NCI-H1048 (cell line): ENCODE results near the gene ACADVL.

Experiments used
- DNase-seq: peaks from one replicate; lab custom pipeline; 2025; lab: John Stamatoyannopoulos, UW

The ACADVL gene

DNA sequence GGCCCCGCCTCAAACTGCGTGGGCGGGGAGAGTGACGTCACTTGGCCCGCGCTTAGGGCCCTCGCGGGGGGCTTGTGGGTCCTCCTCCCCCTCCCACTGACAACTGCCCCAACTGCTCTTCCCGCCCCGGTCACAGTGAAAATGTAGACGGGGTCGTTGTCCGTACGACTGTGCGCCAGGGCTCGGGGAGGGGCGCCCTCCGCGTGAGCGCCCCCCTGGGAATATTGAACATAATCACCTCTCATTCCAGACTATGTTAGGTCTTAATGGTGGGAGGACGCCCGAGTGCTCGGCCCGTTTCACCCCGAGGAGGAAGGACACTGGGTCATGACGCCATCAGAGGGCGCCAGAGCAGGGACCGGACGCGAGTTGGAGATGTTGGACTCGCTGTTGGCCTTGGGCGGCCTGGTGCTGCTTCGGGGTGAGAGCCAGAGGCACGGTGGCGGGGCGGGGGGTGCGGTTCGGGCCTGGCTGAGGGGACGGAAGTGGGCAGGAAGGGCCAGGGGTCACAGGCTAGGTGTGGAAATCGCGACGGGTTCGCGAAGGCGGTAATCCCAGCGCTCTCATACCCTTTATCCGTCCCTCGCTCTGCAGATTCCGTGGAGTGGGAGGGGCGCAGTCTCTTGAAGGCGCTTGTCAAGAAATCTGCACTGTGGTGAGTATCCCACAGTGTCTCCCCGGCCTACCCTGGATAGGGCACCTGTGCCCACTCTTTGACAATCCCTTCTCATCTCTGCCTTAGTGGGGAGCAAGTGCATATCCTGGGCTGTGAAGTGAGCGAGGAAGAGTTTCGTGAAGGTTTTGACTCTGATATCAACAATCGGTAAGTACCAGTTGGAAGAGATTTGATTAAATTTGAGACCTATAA, 32.7 kb downstream of the ACADVL start, which contains the start of gene ELP5:
ELP5 (plus strand) TSS at position 40 of the 868 bp plus-strand sequence; CDS start at position 376, 336 bp downstream.
- peak; percentile 72 for DNase-seq

DNA sequence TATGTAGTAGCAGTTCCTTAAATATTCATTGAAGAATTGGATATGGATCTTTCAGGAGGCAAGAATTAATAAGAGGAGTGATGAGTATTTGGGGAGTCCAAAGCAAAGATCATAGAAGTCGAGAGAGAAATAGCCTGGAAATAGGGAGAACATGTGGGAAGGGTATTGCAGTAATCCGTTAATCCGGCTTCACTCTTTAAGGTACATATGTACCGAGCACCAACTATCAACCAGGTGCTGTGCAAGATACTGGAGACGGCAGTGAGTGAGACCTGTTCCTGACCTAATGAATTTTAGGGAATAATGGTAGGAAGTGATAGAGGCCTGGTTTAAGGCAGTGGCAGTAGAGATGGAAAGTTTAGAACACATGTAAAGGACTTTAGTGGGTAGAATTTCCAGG, 33.3 kb downstream of the ACADVL start:
- no peak for DNase-seq

DNA sequence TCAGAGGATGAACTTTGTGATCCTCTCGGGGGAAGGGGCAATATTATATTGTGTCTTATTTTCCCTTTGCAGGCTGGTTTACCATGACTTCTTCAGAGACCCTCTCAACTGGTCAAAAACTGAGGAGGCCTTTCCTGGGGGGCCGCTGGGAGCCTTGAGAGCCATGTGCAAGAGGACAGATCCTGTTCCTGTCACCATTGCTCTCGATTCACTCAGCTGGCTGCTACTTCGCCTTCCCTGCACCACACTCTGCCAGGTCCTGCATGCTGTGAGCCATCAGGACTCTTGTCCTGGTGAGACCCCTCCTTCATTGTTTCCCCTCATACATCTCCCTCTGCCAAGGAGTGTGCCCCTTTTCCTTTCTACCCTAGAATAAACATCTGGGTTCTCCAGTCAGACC, 34.8 kb downstream of the ACADVL start:
- DNase-seq, result no peak

DNA sequence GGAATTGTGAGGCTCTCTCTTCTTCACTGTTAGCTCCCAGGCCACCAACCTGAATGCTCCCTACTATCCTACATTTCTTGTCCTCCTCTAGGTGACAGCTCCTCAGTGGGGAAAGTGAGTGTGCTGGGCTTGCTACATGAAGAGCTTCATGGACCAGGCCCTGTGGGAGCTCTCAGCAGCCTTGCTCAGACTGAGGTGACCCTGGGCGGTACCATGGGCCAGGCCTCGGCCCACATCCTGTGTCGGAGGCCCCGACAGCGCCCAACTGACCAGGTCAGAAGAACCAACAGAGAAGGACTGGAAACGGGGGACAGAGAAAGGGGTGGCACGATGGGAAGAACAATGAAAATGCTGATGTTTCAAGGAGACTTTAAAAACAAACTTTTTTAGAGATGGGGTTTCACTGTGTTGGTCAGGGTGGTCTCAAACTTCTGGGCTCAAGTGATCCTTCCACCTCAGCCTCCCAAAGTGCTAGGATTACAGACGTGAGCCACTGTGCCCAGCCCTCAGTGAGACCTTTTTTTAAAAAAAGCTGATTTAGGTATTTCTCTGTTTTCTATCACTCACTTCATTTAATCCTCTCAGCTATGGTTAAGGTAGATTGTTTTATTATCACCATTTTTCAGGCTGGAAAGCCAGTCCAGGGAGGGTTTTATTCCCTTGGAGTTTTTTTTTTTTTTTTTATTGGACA, 37.2 kb downstream of the ACADVL start:
- no peak for DNase-seq

DNA sequence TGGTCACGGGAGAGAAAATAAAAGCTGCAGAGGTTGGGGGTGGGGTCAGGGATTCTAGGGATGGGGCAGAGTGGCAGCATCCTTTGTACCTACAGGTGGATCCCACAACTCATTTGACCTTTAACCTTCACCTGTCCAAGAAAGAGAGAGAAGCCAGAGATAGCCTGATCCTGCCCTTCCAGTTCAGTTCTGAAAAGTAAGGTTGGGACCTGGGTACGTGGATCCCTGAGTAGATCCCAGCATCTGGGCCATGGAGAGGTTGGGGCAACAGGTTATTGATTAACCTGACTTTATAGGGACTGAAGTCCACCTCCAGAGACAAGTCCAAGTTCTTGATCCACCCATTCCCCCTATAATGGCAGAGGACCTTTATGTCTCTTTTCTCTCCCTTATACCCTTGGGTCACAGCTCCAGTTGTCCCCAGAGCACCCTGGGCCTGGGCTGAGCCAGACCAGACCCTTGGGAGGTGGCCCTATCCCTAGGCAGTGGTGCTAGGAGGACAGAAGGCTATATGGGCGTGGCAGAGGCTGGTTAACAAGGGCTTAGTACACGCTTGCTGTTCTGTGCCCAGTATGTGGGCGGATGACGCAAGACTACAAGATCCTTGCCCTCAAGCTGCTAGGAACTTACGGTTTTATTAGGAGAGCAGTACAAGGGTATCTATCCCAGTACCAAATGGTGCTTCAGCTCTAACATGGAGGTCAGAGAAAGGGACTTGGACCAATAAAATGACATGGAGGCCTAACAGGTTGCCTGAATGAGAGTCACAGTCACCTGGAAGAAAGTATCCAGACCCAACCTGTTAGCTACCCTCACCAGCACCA, 39.2 kb downstream of the ACADVL start:
- DNase-seq, result no peak

DNA sequence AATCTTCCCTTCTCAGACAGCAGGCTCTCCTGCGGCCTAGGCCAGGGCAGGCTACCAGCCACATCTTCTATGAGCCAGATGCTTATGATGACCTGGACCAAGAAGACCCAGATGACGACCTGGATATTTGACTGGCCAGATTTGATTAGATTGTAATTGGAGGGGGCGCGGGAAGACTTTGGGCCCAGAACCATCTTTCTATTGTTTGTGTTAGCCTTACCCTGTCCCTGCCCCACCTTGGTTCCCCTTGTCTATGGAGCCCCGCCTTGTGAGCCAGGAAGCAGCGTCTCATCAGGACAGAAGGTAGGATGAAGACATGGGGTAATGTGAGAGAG, 39.8 kb downstream of the ACADVL start:
- DNase-seq, result no peak

DNA sequence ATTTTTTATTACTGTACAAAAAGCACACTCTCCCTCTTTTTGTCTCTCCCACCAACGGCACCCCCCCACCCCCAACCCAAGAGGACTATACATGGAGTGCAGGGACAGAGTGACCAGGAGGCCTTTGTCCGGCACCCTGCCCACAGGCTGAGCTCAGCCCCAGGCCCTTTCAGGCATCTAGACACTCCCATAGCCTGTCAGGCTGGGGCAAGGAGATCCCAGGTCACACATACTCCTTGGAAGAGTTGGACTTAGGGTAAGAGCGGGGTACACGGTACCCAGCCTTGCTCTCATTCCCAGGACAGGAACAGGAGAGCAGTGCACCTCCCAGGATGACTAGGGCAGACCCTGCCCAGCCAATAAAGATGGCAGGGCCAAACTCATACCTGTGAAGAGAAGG, 40.4 kb downstream of the ACADVL start:
- DNase-seq, result no peak

DNA sequence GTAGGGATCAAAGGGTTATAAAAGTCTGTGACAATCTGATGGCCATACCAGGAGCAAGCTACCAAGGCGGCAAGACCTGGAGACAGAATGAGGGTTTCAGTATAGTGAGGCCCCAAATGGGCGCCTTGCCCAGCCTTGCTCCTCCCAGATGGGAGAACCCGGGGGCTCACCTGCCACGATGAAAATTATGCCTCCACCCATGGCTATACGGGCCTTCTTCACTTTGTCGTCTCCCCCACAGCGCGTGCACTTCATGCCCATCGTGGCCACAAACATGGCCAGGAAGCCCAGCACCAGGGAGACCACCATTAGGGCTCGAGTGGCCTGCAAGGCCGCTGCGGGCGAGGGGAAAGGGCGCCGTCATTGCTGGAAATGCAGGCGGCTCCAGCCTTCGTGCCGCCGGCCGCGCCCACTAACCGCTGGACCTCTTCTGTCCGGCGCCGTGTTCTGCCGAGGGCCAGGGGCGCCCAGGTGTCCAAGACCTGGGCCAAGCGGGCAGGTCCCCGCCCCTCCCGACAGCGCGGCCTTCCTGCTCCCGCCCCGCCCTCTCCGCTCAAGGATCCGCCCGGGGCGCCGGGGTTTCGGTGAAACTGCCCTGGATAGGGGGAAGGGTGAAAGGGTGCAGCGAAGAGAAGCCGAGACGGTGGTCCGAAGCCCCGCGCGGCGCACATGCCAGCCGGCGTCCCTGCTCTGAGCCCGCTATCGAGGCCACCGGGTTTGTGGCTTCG, 41.1 kb downstream of the ACADVL start:
- no peak for DNase-seq

DNA sequence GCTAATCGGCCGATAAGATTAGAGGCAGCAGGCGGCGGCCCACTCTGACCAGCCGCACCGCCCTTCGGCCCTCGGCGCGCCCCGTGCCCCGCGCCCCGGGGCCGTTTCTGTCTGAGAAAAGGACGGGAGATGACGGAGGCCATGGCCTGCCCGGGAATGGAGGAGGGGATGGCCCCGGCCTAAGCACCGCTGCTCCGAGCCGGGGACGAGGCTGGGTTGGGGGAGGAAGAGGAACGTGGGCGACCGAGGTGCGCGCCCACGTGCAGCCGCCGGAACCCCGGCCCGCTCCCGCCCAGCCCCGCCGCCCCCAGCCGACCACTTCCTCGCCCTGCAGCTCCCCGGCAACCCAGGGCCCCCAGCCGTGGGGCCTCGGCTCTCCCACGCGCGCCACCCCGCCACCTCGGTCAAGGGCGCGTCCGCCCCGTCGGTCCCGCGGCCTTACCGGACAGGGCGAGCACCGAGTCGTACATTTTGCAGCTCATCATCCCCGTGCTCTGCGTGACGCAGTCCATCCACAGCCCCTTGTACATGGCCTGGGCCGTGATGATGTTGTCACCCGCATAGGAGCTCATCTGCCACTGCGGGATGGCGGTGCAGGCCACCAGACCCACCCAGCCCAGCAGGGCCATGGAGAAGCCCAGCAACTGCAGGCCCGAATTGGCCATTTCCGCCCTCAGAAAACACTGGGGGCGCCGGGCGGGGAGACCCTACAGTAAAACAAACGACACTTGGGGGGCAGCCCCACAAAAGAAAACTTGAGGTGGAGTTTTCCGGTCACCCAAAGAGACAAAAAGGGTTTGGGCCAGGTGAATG, 41.8 kb downstream of the ACADVL start:
- DNase-seq, result no peak

DNA sequence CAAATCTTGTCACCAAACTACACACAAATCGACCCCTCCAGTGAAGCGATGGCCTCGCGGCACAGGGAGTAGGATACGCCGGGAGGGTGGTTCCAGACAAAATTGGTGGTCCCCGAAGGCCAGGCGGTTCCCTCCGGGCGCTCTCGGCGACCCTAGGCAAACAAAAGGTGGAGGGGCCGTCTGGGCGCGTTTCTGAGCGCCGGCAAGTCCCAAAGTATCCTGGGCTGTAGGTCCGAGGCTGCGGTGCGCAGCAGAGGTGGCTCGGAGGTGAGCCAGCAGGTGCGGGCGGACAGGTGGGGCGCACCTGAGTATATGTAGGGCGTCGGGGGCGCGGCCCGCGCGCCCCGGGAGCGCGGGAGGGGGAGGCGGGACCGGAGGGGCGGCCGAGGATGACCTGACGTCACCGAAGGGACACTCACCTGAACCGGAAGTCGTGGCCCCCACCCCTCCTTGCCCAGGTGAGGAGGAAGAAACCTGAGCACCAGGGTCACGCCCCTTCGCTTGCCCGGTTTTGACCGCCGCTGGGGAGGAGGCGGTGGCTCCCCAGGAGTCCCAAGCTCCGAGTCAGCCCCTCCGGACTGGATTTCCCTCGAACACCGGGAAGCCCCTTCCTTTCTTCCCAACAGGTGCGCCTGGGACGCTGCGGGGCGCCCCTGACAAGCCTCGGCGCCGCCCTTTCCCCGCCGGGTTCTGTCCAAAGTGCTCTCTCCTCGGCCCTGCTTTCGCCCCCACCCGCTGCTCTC, 42.6 kb downstream of the ACADVL start, which contains the start of gene CLDN7:
CLDN7 (minus strand) TSS at position 287 of the 743 bp plus-strand sequence. CDS start 435 bp downstream, outside the sequence.
- DNase-seq, result no peak

DNA sequence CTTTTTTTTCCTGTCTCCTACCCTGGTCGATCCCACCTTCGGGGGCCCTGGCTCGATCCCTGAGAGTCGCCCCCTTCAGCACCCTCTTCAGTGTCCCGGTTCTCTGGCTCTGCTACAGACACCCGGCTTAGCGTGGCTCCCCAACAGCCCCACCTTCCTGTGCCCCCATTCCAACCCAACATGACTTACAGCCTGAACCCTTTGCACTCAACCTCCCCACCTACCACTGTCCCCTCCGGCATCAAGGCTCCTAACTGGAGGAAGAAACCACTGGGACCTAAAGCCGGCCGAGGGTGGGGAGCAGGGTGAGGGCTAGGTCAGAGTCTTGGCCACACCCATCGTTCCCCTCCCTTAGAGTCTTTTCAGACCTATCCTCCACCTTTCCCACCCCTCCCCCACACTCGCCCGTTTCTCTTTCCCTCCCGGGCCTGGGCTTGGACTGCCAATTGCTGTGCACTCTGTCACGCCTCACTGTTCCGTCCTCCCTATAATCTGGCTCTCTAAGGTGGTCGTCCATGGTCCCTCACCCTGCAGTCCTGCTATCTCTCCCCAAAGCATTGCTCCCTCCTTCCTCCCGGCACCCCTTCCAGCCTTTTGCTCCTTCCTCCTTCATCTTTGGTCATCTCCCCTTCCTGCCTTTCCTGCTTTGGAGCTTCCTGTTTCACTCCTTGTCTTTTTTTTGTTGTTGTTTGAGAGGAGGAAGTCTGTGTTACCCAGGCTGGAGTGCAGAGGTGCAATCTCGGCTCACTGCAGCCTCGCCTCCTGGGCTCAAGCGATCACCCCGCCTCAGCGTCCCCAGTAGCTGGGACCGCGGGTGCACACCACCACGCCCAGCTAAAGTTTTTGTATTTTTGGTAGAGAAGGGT, 43.4 kb downstream of the ACADVL start:
- no peak for DNase-seq

DNA sequence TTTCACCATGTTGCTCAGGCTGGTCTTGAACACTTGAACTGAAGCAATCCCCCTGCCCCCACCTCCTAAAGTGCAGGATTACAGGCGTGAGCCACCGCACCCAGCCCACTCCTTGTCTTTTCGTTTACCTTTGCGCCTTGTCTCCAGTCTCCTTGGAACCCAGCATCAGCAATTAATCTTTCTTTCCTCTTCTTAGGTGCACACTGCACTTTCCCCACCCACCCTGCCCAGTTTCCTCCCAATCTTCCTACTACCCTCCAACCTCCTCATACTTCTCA, 44.0 kb downstream of the ACADVL start:
- no peak for DNase-seq

DNA sequence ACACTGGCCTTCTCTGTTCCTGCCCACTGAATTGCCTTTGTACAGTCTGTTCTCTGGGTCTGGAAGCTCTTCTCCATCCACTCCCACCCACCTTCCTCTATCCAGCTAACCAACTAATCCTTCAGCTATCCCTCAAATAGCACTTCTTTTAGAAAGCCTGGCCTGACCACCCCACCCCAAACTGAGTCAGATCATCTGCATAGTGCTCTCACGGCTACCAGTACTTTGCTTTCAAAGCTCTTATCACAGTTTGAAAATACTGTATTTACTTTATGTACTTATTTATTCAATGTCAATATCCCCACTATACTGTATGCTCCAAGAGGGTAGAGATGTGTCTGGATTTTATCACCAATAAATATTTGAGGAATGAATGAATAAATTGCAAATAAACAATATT, 47.0 kb downstream of the ACADVL start:
- DNase-seq, result no peak
